ENCODE measurements around the gene RASSF7. TPM values are rescaled to one million over a fixed set of nuclear protein-coding genes. Genes with fewer than 3 reads are reported as not detected.

The RASSF7 gene
- total and polyA plus RNA-seq, 2 of the 8 experiments (the other 6 are each of a cell fraction or from before 2014, with no cell fraction given): 22.3 to 43.9 TPM

- H3K27me3 ChIP-seq (replicated peaks in 1 of 4; ENCODE audit: control insufficient read depth in 3 of 4, extremely low read depth in 1 of 4, insufficient read depth in 3 of 4, low read length in 3 of 4): no peaks in the 10 kb centered on the region
- no peak overlapping the region for H2AFZ ChIP-seq (ENCODE audit: low read length)
- H3K56ac ChIP-seq (replicated peaks; ENCODE audit: insufficient read length, low read depth, low read length): no peak overlapping the region
- no peak overlapping the region for H2BK5ac ChIP-seq (ENCODE audit: low read depth, low read length)
- no peaks in the 10 kb centered on the region for H3K9me3 ChIP-seq (ENCODE audit: insufficient read depth in 2 of 2, low read depth in 1 of 2, low read length in 1 of 2)
- no peak overlapping the region for H2BK12ac ChIP-seq (ENCODE audit: low read depth, low read length)
- H4K20me1 ChIP-seq (replicated peaks in 1 of 2; ENCODE audit: control insufficient read depth in 1 of 2, insufficient read depth in 2 of 2, low read length in 2 of 2): peaks cover 20 to 29% of the 10 kb centered on the region in 2 experiments
- H3K79me2 ChIP-seq (ENCODE audit: control insufficient read depth in 1 of 2, insufficient read depth in 2 of 2, low read length in 2 of 2): no peaks in the 10 kb centered on the region
- H3K27ac ChIP-seq (ENCODE audit: low read depth, low read length): no peak overlapping the region
- no peak overlapping the region for H2BK120ac ChIP-seq (replicated peaks; ENCODE audit: low read depth, low read length)
- no peak overlapping the region for H3K9ac ChIP-seq (replicated peaks in 1 of 4; ENCODE audit: extremely low read depth in 1 of 4, low read depth in 3 of 4, low read length in 3 of 4)
- H3K4me2 ChIP-seq (ENCODE audit: insufficient read depth in 1 of 2, low read depth in 2 of 2, low read length in 2 of 2): no peak overlapping the region
- DNase-seq (ENCODE audit: low read depth in 1 of 2, low spot score in 2 of 2): no peak
- no peak overlapping the region for H2BK15ac ChIP-seq (ENCODE audit: low read length)
- H3K36me3 ChIP-seq (ENCODE audit: control insufficient read depth in 2 of 4, insufficient read depth in 4 of 4, low read length in 3 of 4): peaks cover 33 to 80% (median 67%) of the 10 kb centered on the region in 4 experiments
- H3K18ac ChIP-seq (ENCODE audit: extremely low read depth, low read length): no peak overlapping the region
- no peak overlapping the region for H4K91ac ChIP-seq (replicated peaks; ENCODE audit: insufficient read length, low read length)
- no peak overlapping the region for H3K14ac ChIP-seq (ENCODE audit: insufficient read length)
- H2AK5ac ChIP-seq (ENCODE audit: low read depth, low read length): no peak overlapping the region
- H2BK20ac ChIP-seq (ENCODE audit: low read length): no peak overlapping the region
- H3K23ac ChIP-seq (ENCODE audit: insufficient read length): no peak overlapping the region
- CTCF ChIA-PET (ENCODE audit: partially characterized antibody): interaction anchor here (0.8 to 1.7 kb wide), 5 partner anchors 15 to 235 kb away, joined by 3 to 5 read pairs (median 4); no protein-coding TSS in a partner anchor
- no peak overlapping the region for H3K4me3 ChIP-seq (ENCODE audit: extremely low read depth in 1 of 4, insufficient read depth in 2 of 4, low read depth in 3 of 4, low read length in 4 of 4)
- peaks cover 10% of the 10 kb centered on the region for H3K79me1 ChIP-seq (ENCODE audit: low read depth, low read length)
- 96% methylated on average over 25 of the region's 28 CpGs; no CpG with 5 or more reads in 1 of the 2 experiments for WGBS, 2 experiments (ENCODE audit: extremely low coverage in 1 of 2, insufficient coverage in 1 of 2, insufficient read length in 1 of 2, insufficient replicate concordance in 2 of 2, low coverage in 1 of 2, low lambda C conversion rate in 2 of 2, missing lambda C conversion rate in 1 of 2)
- H3K4ac ChIP-seq (replicated peaks; ENCODE audit: insufficient read length, low read depth, low read length): no peak overlapping the region
- POLR2A ChIA-PET (ENCODE audit: partially characterized antibody): interaction anchor here (1.0 to 1.7 kb wide), 2 partner anchors 31 to 34 kb away, joined by 4 read pairs; no protein-coding TSS in a partner anchor
- H3K4me1 ChIP-seq (replicated peaks in 1 of 4; ENCODE audit: control insufficient read depth in 3 of 4, insufficient read depth in 4 of 4, low read length in 3 of 4): peaks cover 0 to 7% (median 2%) of the 10 kb centered on the region in 4 experiments; a peak in 5 of 7 replicates
- H4K5ac ChIP-seq (ENCODE audit: insufficient read length, low read depth, low read length): no peak overlapping the region
- no peak overlapping the region for H4K8ac ChIP-seq (ENCODE audit: extremely low read depth, insufficient read depth, low read length)
- no peak for FAIRE-seq
- no peaks in the 10 kb centered on the region for H3K23me2 ChIP-seq (ENCODE audit: low read depth, low read length)
- no peak for TF ChIP-seq BCL11A (IDR thresholded peaks at IDR 0.05; ENCODE audit: low read depth in 2 of 2, low read length in 2 of 2)
- no peak for TF ChIP-seq BACH1 (IDR thresholded peaks at IDR 0.05; ENCODE audit: low read length)
- TF ChIP-seq CREB1 (IDR thresholded peaks at IDR 0.05): no peak
- no peak for TF ChIP-seq BRCA1 (IDR thresholded peaks at IDR 0.05; ENCODE audit: low read depth, low read length)
- no peak for TF ChIP-seq HDAC2 (IDR thresholded peaks at IDR 0.05; ENCODE audit: borderline replicate concordance in 1 of 2, low read depth in 2 of 2, low read length in 2 of 2)
- no peak for TF ChIP-seq E2F6 (IDR thresholded peaks at IDR 0.05)
- TF ChIP-seq KDM5A (IDR thresholded peaks at IDR 0.05; ENCODE audit: low read length): no peak
- TF ChIP-seq POLR2AphosphoS5 (IDR thresholded peaks at IDR 0.05; ENCODE audit: low read depth, low read length): no peak
- TF ChIP-seq CTCF (IDR thresholded peaks at IDR 0.05; ENCODE audit: control extremely low read depth in 1 of 3, insufficient read depth in 1 of 3, low read depth in 1 of 3, low read length in 3 of 3): no peak
- TF ChIP-seq MAX (IDR thresholded peaks at IDR 0.05): no peak
Observed at GRCh38 chr11:609341-609811, 48.6 kb downstream of the RASSF7 start.
